Measurements from ENCODE around the gene NOP9.

DNA sequence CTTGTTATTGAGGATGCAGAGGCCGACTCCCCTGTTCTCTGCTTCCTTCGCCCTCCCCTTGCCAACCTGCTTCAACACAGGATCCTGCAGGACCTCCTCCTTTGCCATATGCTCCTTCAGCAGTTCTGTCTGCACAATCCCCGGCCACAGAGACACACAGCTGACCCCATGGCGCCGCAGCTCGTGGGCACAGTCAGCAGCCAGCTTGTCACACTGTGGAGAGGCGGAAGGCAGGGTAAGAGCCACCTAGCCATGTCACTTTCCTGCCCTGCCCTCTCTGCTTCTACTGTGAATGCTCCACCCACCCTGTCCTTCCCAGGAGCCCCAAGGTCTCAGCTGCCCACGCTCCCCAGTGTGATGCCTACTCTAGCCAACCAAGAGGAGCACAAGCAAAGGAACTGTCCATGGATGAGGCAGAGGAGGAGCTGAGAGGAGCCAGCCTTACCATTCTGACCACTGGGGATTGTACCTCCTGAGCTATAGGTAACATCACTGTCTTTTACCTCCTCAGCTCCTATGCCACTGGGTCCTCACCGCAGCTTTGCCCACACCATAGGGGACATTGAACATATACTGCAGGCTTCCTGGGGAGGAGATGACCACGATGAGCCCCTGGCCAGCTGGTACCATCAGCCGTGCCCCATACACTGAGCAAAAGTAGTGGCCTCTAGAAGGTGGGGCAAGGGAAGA is 7.4 kb upstream of the NOP9 start:
- no peak for TF ChIP-seq POLR2AphosphoS5 (IDR thresholded peaks at IDR 0.05)
- TF ChIP-seq, protein P1, sequence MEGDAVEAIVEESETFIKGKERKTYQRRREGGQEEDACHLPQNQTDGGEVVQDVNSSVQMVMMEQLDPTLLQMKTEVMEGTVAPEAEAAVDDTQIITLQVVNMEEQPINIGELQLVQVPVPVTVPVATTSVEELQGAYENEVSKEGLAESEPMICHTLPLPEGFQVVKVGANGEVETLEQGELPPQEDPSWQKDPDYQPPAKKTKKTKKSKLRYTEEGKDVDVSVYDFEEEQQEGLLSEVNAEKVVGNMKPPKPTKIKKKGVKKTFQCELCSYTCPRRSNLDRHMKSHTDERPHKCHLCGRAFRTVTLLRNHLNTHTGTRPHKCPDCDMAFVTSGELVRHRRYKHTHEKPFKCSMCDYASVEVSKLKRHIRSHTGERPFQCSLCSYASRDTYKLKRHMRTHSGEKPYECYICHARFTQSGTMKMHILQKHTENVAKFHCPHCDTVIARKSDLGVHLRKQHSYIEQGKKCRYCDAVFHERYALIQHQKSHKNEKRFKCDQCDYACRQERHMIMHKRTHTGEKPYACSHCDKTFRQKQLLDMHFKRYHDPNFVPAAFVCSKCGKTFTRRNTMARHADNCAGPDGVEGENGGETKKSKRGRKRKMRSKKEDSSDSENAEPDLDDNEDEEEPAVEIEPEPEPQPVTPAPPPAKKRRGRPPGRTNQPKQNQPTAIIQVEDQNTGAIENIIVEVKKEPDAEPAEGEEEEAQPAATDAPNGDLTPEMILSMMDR (IDR thresholded peaks at IDR 0.05), result no peak
- no peak for TF ChIP-seq POLR2A (IDR thresholded peaks at IDR 0.05)
